ENCODE results near the gene PCMT1.

- TF ChIP-seq POLR2A (IDR thresholded peaks at IDR 0.05; ENCODE audit: control extremely low read depth in 1 of 2, low read depth in 2 of 2, low read length in 2 of 2): no peak
- TF ChIP-seq, protein P1, sequence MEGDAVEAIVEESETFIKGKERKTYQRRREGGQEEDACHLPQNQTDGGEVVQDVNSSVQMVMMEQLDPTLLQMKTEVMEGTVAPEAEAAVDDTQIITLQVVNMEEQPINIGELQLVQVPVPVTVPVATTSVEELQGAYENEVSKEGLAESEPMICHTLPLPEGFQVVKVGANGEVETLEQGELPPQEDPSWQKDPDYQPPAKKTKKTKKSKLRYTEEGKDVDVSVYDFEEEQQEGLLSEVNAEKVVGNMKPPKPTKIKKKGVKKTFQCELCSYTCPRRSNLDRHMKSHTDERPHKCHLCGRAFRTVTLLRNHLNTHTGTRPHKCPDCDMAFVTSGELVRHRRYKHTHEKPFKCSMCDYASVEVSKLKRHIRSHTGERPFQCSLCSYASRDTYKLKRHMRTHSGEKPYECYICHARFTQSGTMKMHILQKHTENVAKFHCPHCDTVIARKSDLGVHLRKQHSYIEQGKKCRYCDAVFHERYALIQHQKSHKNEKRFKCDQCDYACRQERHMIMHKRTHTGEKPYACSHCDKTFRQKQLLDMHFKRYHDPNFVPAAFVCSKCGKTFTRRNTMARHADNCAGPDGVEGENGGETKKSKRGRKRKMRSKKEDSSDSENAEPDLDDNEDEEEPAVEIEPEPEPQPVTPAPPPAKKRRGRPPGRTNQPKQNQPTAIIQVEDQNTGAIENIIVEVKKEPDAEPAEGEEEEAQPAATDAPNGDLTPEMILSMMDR (IDR thresholded peaks at IDR 0.05; ENCODE audit: control extremely low read depth in 1 of 3, insufficient read depth in 1 of 3, low read depth in 1 of 3, low read length in 3 of 3): no peak
- no peak for TF ChIP-seq CHD2 (IDR thresholded peaks at IDR 0.05; ENCODE audit: low read length)
- TF ChIP-seq, protein P2, sequence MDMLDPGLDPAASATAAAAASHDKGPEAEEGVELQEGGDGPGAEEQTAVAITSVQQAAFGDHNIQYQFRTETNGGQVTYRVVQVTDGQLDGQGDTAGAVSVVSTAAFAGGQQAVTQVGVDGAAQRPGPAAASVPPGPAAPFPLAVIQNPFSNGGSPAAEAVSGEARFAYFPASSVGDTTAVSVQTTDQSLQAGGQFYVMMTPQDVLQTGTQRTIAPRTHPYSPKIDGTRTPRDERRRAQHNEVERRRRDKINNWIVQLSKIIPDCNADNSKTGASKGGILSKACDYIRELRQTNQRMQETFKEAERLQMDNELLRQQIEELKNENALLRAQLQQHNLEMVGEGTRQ (IDR thresholded peaks at IDR 0.05; ENCODE audit: low read length): no peak
- no peak for TF ChIP-seq POLR2AphosphoS5 (IDR thresholded peaks at IDR 0.05; ENCODE audit: low read depth, low read length)
- no peak for TF ChIP-seq EZH2 (IDR thresholded peaks at IDR 0.05; ENCODE audit: low read depth, low read length, severe bottlenecking)
- TF ChIP-seq EP300 (IDR thresholded peaks at IDR 0.05; ENCODE audit: borderline replicate concordance in 1 of 2, low read depth in 2 of 2, low read length in 2 of 2): no peak
- no peak for TF ChIP-seq SP1 (IDR thresholded peaks at IDR 0.05; ENCODE audit: low read depth, low read length)
- TF ChIP-seq SIN3A (conservative IDR thresholded peaks at IDR 0.05 in 1 of 2, IDR thresholded peaks at IDR 0.05 in 1 of 2; ENCODE audit: low read depth in 1 of 2, low read length in 2 of 2): no peak
- TF ChIP-seq TCF12 (IDR thresholded peaks at IDR 0.05; ENCODE audit: low read depth, low read length): no peak
- TF ChIP-seq SRF (IDR thresholded peaks at IDR 0.05; ENCODE audit: low read depth, low read length): no peak
- no peak for TF ChIP-seq SIRT6 (IDR thresholded peaks at IDR 0.05; ENCODE audit: low read length)
- TF ChIP-seq BACH1 (IDR thresholded peaks at IDR 0.05; ENCODE audit: low read length): no peak
- TF ChIP-seq, protein P3, sequence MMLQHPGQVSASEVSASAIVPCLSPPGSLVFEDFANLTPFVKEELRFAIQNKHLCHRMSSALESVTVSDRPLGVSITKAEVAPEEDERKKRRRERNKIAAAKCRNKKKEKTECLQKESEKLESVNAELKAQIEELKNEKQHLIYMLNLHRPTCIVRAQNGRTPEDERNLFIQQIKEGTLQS (IDR thresholded peaks at IDR 0.05; ENCODE audit: insufficient read depth, low read depth, low read length): no peak
Measured at GRCh38 chr6:149701714-149702113, 47.8 kb upstream of the PCMT1 start.

All from H1 (cell line).